Panc1 (cell line): ENCODE measurements around the gene TNFAIP6.

ENCODE experiments used
- POLR2AphosphoS5 ChIP-seq: IDR thresholded peaks from 2 replicates; pipeline ENCODE4 v1.6.1; 2012; ENCODE audit warnings: mild to moderate bottlenecking, low read depth, low read length, moderate library complexity
- SIN3A ChIP-seq: IDR thresholded peaks from 2 replicates; pipeline ENCODE4 v1.6.1; 2012; ENCODE audit warnings: low read depth, mild to moderate bottlenecking, low read length, moderate library complexity, borderline replicate concordance; ENCODE audit not compliant: insufficient read depth
- TF ChIP-seq, protein P1 (sequence below): fragments of 450-650 bp; IDR thresholded peaks from 2 replicates; pipeline ENCODE4 v1.5.1; 2017; ENCODE audit warnings: mild to moderate bottlenecking

DNA sequence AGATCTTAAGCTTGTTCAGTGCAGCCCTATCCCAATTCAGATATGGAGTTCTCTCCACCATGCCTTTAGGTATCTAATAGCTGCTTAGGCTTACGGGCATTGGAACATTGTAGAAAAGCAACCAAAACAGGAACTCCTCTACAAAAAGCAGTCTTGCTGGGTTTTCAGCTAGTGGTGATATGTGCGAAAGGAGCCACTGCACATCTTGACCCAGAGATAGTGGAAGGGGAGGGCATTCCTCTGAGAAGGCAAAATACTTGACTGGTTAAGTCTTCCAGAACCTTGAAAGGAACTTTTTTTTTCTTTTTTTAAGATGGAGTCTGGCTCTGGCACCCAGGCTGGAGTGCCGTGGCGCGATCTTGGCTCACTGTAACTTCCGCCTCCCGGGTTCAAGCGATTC is 2.6 kb upstream of the TNFAIP6 start:
- TF ChIP-seq, protein P1, sequence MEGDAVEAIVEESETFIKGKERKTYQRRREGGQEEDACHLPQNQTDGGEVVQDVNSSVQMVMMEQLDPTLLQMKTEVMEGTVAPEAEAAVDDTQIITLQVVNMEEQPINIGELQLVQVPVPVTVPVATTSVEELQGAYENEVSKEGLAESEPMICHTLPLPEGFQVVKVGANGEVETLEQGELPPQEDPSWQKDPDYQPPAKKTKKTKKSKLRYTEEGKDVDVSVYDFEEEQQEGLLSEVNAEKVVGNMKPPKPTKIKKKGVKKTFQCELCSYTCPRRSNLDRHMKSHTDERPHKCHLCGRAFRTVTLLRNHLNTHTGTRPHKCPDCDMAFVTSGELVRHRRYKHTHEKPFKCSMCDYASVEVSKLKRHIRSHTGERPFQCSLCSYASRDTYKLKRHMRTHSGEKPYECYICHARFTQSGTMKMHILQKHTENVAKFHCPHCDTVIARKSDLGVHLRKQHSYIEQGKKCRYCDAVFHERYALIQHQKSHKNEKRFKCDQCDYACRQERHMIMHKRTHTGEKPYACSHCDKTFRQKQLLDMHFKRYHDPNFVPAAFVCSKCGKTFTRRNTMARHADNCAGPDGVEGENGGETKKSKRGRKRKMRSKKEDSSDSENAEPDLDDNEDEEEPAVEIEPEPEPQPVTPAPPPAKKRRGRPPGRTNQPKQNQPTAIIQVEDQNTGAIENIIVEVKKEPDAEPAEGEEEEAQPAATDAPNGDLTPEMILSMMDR, result no peak
- TF ChIP-seq SIN3A, result no peak
- no peak for TF ChIP-seq POLR2AphosphoS5
